Upper lobe of left lung (tissue), 6 donors: ENCODE data around the gene VSTM5. TPM values are rescaled to one million over a fixed set of nuclear protein-coding genes. Genes with fewer than 3 reads are reported as not detected.

Source experiments
- ATAC-seq, 2 donors: fragments of 200-7000 bp; cut with Tn5 transposase; one replicate each; pipeline ENCODE4 v1.9.1; 2022; ENCODE audit warnings: mild to moderate bottlenecking in 2 of 2, moderate library complexity in 2 of 2; ENCODE audit not compliant: low FRiP score in 2 of 2
- DNase-seq, 2 donors: peaks; one replicate each; pipeline ENCODE4 v3.0.0-alpha.2; 2019 to 2020
- H3K27ac ChIP-seq, 4 donors: fragments of 200-600 bp; sonication (generic); one replicate each; pipeline ENCODE4 v1.5.1; 2016 to 2019
- H3K27me3 ChIP-seq, 4 donors: fragments of 200-600 bp; sonication (generic); one replicate each; pipeline ENCODE4 v1.5.1; 2017 to 2019
- H3K36me3 ChIP-seq, 4 donors: fragments of 200-600 bp; sonication (generic); one replicate each; pipeline ENCODE4 v1.5.1; 2016 to 2019
- H3K4me1 ChIP-seq, 4 donors: fragments of 200-600 bp; sonication (generic); one replicate each; pipeline ENCODE4 v1.5.1; 2018 to 2019
- H3K4me3 ChIP-seq, 4 donors: fragments of 200-600 bp; sonication (generic); one replicate each; pipeline ENCODE4 v1.5.1; 2017 to 2019; ENCODE audit warnings: mild to moderate bottlenecking in 2 of 4, moderate library complexity in 1 of 4
- H3K9me3 ChIP-seq, 4 donors: fragments of 200-600 bp; sonication (generic); one replicate each; pipeline ENCODE4 v1.5.1; 2018 to 2019
- CTCF ChIP-seq, 6 experiments: fragments of 450-650 bp in 4 of 6; fragments of 200-600 bp in 2 of 6; sonication (generic) in 2 of 6; IDR thresholded peaks; one replicate each; pipeline ENCODE4 v1.5.1; 2016 to 2019; ENCODE audit warnings: antibody characterized with exemption in 6 of 6
- EP300 ChIP-seq, 4 donors: sonication (generic); formaldehyde crosslinking; IDR thresholded peaks; one replicate each; pipeline ENCODE4 v1.5.1; 2017; ENCODE audit warnings: antibody characterized with exemption in 4 of 4, control low read depth in 2 of 4
- POLR2A ChIP-seq, 4 donors: fragments of 450-650 bp; IDR thresholded peaks; one replicate each; pipeline ENCODE4 v1.5.1; 2016 to 2017; ENCODE audit warnings: antibody characterized with exemption in 4 of 4, mild to moderate bottlenecking in 2 of 4
- whole genome bisulfite sequencing, 2 donors: methylation state at CpG; one replicate each; pipeline ENCODE4 v1.1.5; 2017 to 2018; 5-methylcytosine and 5-hydroxymethylcytosine counted together
- small RNA-seq, 4 donors: library from RNA; depleted of rRNA; stranded (forward); fragments of <200 nt; gene quantifications; one replicate each; pipeline ENCODE3, GENCODE V24; 2016
- total RNA-seq, 6 donors: library from RNA; depleted of rRNA in 4 of 6; stranded (reverse); fragments of >200 nt in 4 of 6; gene quantifications; one replicate each; pipeline versions ENCODE4 v1.1.0 to v1.2.1, GENCODE V29; 2016 to 2021
- donor health status: DM: no; HTN: no; CAD: no; lungs with moderate emphysema.
- donor health status: DM: no; HTN: yes; CAD: no; lungs with severe emphysema.

The VSTM5 gene
- total RNA-seq, 6 donors from 2014 or later: 0.77 to 2.3 TPM; not detected in 4

- Histone ChIP-seq H3K27me3 (no peaks in the 10 kb centered on the region), H3K27ac (no peak overlapping the region), H3K4me1 (no peaks in the 10 kb centered on the region), H3K9me3 (no peaks in the 10 kb centered on the region), H3K4me3 (no peak overlapping the region), H3K36me3 (peaks cover 0 to 1% (median 0%) of the 10 kb centered on the region in 4 donors)
- WGBS, 2 donors: 35 to 40% methylated on average over 1 of the region's 1 CpG
- TF ChIP-seq POLR2A (IDR thresholded peaks at IDR 0.05) (no peak), CTCF (IDR thresholded peaks at IDR 0.05) (no peak), EP300 (IDR thresholded peaks at IDR 0.05) (no peak)
- DNase-seq (no peak), ATAC-seq (no peak)
These were observed 80.3 kb downstream of the VSTM5 start for GRCh38 chr11:93770160-93770559.

Small RNA genes within 50 kb of the gene (small RNA-seq; reads per million reads assigned to genes)
- 0 reads per million in 4 donors for gene RF00019

Other genes starting within 250 kb of the VSTM5 start
- gene CEP295, start 188.9 kb downstream of the VSTM5 start, total RNA-seq: 10 to 100 TPM in 3 of 6 donors, 1 to 10 TPM in 3; 7.0 to 28.3 (median 11.2) TPM
- gene TAF1D, start 109.1 kb downstream of the VSTM5 start, total RNA-seq: 100 to 1,000 TPM in 2 of 6 donors, 10 to 100 TPM in 4; 70.5 to 195 (median 88.5) TPM
- 10 to 100 TPM; 23.6 to 81.3 (median 39.8) TPM for gene C11orf54, start 108.9 kb downstream of the VSTM5 start, total RNA-seq
- 10 to 100 TPM; 13.1 to 33.5 (median 28.1) TPM for gene MED17, start 66.3 kb downstream of the VSTM5 start, total RNA-seq
- not detected for gene HEPHL1, start 170.7 kb upstream of the VSTM5 start, total RNA-seq